Activated naive CD8-positive, alpha-beta T cell treated with anti-CD3 and anti-CD28 coated beads, Interleukin-2, amount 10 ng/mL, durations not matched to agents 7 days and 5 days (primary cell): ENCODE results near the gene THBS4. TPM values are rescaled to one million over a fixed set of nuclear protein-coding genes. Genes with fewer than 3 reads are reported as not detected.

Experiments
- ATAC-seq: fragments of 150-1000 bp; cut with Tn5 transposase; one replicate; pipeline ENCODE4 v1.10.0; 2021; ENCODE audit warnings: low read depth, moderate library complexity
- POLR2A ChIA-PET: fragments of 350-600 bp; sonication (Branson Sonifier 250); formaldehyde crosslinking; loops from one replicate; lab custom pipeline; 2021; ENCODE audit warnings: antibody characterized with exemption; lab: Charles Lee
- DNase-seq: peaks from one replicate; pipeline ENCODE4 v3.0.0; 2021
- H3K27ac Mint-ChIP-seq: one replicate; pipeline ENCODE4 v1.8.0; 2022; ENCODE audit warnings: mild to moderate bottlenecking, mixed read lengths
- H3K27me3 Mint-ChIP-seq: one replicate; pipeline ENCODE4 v1.8.0; 2022; ENCODE audit warnings: mild to moderate bottlenecking, moderate library complexity, mixed read lengths
- H3K36me3 Mint-ChIP-seq: one replicate; pipeline ENCODE4 v1.8.0; 2021; ENCODE audit warnings: mild to moderate bottlenecking, mixed read lengths
- H3K4me1 Mint-ChIP-seq: one replicate; pipeline ENCODE4 v1.8.0; 2021; ENCODE audit warnings: mixed read lengths
- H3K4me3 Mint-ChIP-seq: one replicate; pipeline ENCODE4 v1.8.0; 2022; ENCODE audit warnings: mild to moderate bottlenecking, moderate library complexity, mixed read lengths
- H3K9me3 Mint-ChIP-seq: one replicate; pipeline ENCODE4 v1.8.0; 2021; ENCODE audit warnings: mixed read lengths
- total RNA-seq, 2 experiments: library from RNA; stranded (reverse); gene quantifications; one replicate each; pipeline ENCODE4 v1.2.3, GENCODE V29; 2021

Gene THBS4
- total RNA-seq, 2 experiments from 2014 or later, result 0.47 to 0.57 TPM

GRCh38 chr5:80033513-80033912 lies 1.6 kb upstream of the THBS4 start:
- DNase-seq (no peak), ATAC-seq (peak; percentile 94)
- Mint-ChIP-seq H3K4me1 (peaks cover 17% of the 10 kb centered on the region), H3K36me3 (no peaks in the 10 kb centered on the region), H3K9me3 (no peaks in the 10 kb centered on the region), H3K27me3 (peaks cover 48% of the 10 kb centered on the region), H3K27ac (no peak overlapping the region), H3K4me3 (no peak overlapping the region)
- POLR2A ChIA-PET, result no interaction called here

- DNase-seq, result no peak
Measured at GRCh38 chr5:80034559-80034958, 589 bp upstream of the THBS4 start.

GRCh38 chr5:80035839-80036238 lies 691 bp downstream of the THBS4 start:
- H3K36me3 Mint-ChIP-seq, result no peaks in the 10 kb centered on the region
- H3K4me1 Mint-ChIP-seq, result peaks cover 16% of the 10 kb centered on the region
- no peaks in the 10 kb centered on the region for H3K9me3 Mint-ChIP-seq
- peaks cover 51% of the 10 kb centered on the region for H3K27me3 Mint-ChIP-seq
- no peak overlapping the region for H3K27ac Mint-ChIP-seq
- peak overlapping the region; percentile 41 for H3K4me3 Mint-ChIP-seq
- no peak for ATAC-seq
- DNase-seq, result no peak
- POLR2A ChIA-PET, result interaction anchor here (1.4 kb wide), 1 partner anchor 45 kb away, joined by 3 read pairs; the partner anchor contains the start of gene MTX3

More at GRCh38 chr5:80034559-80034958, 589 bp upstream of the THBS4 start:
- no peak overlapping the region for H3K27ac Mint-ChIP-seq
- H3K4me1 Mint-ChIP-seq, result peaks cover 17% of the 10 kb centered on the region
- H3K36me3 Mint-ChIP-seq, result no peaks in the 10 kb centered on the region
- ATAC-seq, result no peak
- no peaks in the 10 kb centered on the region for H3K9me3 Mint-ChIP-seq
- peak overlapping the region; percentile 67 for H3K4me3 Mint-ChIP-seq
- peaks cover 49% of the 10 kb centered on the region for H3K27me3 Mint-ChIP-seq
- POLR2A ChIA-PET, result no interaction called here

- Mint-ChIP-seq H3K36me3 (no peaks in the 10 kb centered on the region), H3K4me1 (peaks cover 8% of the 10 kb centered on the region), H3K4me3 (no peak overlapping the region), H3K27me3 (peaks cover 51% of the 10 kb centered on the region), H3K27ac (no peak overlapping the region), H3K9me3 (no peaks in the 10 kb centered on the region)
- DNase-seq, result no peak
- ATAC-seq, result no peak
- POLR2A ChIA-PET, result interaction anchor here (1.4 kb wide), 1 partner anchor 45 kb away, joined by 3 read pairs; the partner anchor contains the start of gene MTX3
Measured at GRCh38 chr5:80036615-80037014, 1.5 kb downstream of the THBS4 start.

- POLR2A ChIA-PET, result no interaction called here
- no peaks in the 10 kb centered on the region for H3K36me3 Mint-ChIP-seq
- peaks cover 51% of the 10 kb centered on the region for H3K27me3 Mint-ChIP-seq
- DNase-seq (no peak), ATAC-seq (no peak)
- no peaks in the 10 kb centered on the region for H3K9me3 Mint-ChIP-seq
- H3K27ac Mint-ChIP-seq, result no peak overlapping the region
- peaks cover 8% of the 10 kb centered on the region for H3K4me1 Mint-ChIP-seq
- no peak overlapping the region for H3K4me3 Mint-ChIP-seq
Measured at GRCh38 chr5:80037366-80037765, 2.2 kb downstream of the THBS4 start.

GRCh38 chr5:80039650-80040049 lies 4.5 kb downstream of the THBS4 start:
- peaks cover 2% of the 10 kb centered on the region for H3K4me1 Mint-ChIP-seq
- H3K36me3 Mint-ChIP-seq, result no peaks in the 10 kb centered on the region
- ATAC-seq (no peak), DNase-seq (no peak)
- H3K27me3 Mint-ChIP-seq, result peaks cover 39% of the 10 kb centered on the region
- no peaks in the 10 kb centered on the region for H3K9me3 Mint-ChIP-seq
- H3K27ac Mint-ChIP-seq, result no peak overlapping the region
- POLR2A ChIA-PET, result no interaction called here
- H3K4me3 Mint-ChIP-seq, result no peak overlapping the region

- ATAC-seq (no peak), DNase-seq (no peak)
- no peak overlapping the region for H3K4me3 Mint-ChIP-seq
- no peaks in the 10 kb centered on the region for H3K4me1 Mint-ChIP-seq
- no peak overlapping the region for H3K27ac Mint-ChIP-seq
- H3K27me3 Mint-ChIP-seq, result peaks cover 27% of the 10 kb centered on the region
- H3K36me3 Mint-ChIP-seq, result no peaks in the 10 kb centered on the region
- POLR2A ChIA-PET, result no interaction called here
- no peaks in the 10 kb centered on the region for H3K9me3 Mint-ChIP-seq
Measured at GRCh38 chr5:80041527-80041926, 6.4 kb downstream of the THBS4 start.

- Mint-ChIP-seq H3K27me3 (peaks cover 23% of the 10 kb centered on the region), H3K4me3 (no peak overlapping the region), H3K27ac (no peak overlapping the region), H3K4me1 (no peaks in the 10 kb centered on the region), H3K9me3 (no peaks in the 10 kb centered on the region), H3K36me3 (no peaks in the 10 kb centered on the region)
- POLR2A ChIA-PET, result no interaction called here
- ATAC-seq (no peak), DNase-seq (no peak)
Measured at GRCh38 chr5:80042330-80042729, 7.2 kb downstream of the THBS4 start.

- DNase-seq (no peak), ATAC-seq (no peak)
- no peaks in the 10 kb centered on the region for H3K4me1 Mint-ChIP-seq
- no peaks in the 10 kb centered on the region for H3K36me3 Mint-ChIP-seq
- H3K9me3 Mint-ChIP-seq, result no peaks in the 10 kb centered on the region
- no peak overlapping the region for H3K4me3 Mint-ChIP-seq
- POLR2A ChIA-PET, result no interaction called here
- no peak overlapping the region for H3K27ac Mint-ChIP-seq
- H3K27me3 Mint-ChIP-seq, result peaks cover 15% of the 10 kb centered on the region
Measured at GRCh38 chr5:80043187-80043586, 8.0 kb downstream of the THBS4 start.

GRCh38 chr5:80048084-80048780 lies 13.1 kb downstream of the THBS4 start:
- H3K27ac Mint-ChIP-seq, result no peak overlapping the region
- DNase-seq (no peak), ATAC-seq (no peak)
- POLR2A ChIA-PET, result no interaction called here
- H3K4me3 Mint-ChIP-seq, result no peak overlapping the region
- no peaks in the 10 kb centered on the region for H3K9me3 Mint-ChIP-seq
- no peaks in the 10 kb centered on the region for H3K36me3 Mint-ChIP-seq
- peaks cover 17% of the 10 kb centered on the region for H3K27me3 Mint-ChIP-seq
- H3K4me1 Mint-ChIP-seq, result no peaks in the 10 kb centered on the region

- Mint-ChIP-seq H3K9me3 (no peaks in the 10 kb centered on the region), H3K4me1 (no peaks in the 10 kb centered on the region), H3K27me3 (peaks cover 6% of the 10 kb centered on the region), H3K4me3 (no peak overlapping the region), H3K27ac (no peak overlapping the region), H3K36me3 (no peaks in the 10 kb centered on the region)
- ATAC-seq (no peak), DNase-seq (no peak)
- POLR2A ChIA-PET, result no interaction called here
Measured at GRCh38 chr5:80052464-80052863, 17.3 kb downstream of the THBS4 start.

GRCh38 chr5:80054682-80055081 lies 19.5 kb downstream of the THBS4 start:
- ATAC-seq (no peak), DNase-seq (no peak)
- Mint-ChIP-seq H3K9me3 (no peaks in the 10 kb centered on the region), H3K4me3 (no peak overlapping the region), H3K27me3 (peaks cover 5% of the 10 kb centered on the region), H3K4me1 (no peaks in the 10 kb centered on the region), H3K36me3 (no peaks in the 10 kb centered on the region), H3K27ac (no peak overlapping the region)
- POLR2A ChIA-PET, result interaction anchor here (0.6 kb wide), 1 partner anchor 455 kb away, joined by 3 read pairs; no protein-coding TSS in a partner anchor

- Mint-ChIP-seq H3K9me3 (no peaks in the 10 kb centered on the region), H3K4me3 (no peak overlapping the region), H3K4me1 (no peaks in the 10 kb centered on the region), H3K36me3 (no peaks in the 10 kb centered on the region), H3K27ac (no peak overlapping the region), H3K27me3 (peaks cover 1% of the 10 kb centered on the region)
- DNase-seq (no peak), ATAC-seq (no peak)
- POLR2A ChIA-PET, result no interaction called here
Measured at GRCh38 chr5:80055491-80056170, 20.5 kb downstream of the THBS4 start.

GRCh38 chr5:80057099-80057498 lies 22.0 kb downstream of the THBS4 start:
- Mint-ChIP-seq H3K4me3 (no peak overlapping the region), H3K27me3 (no peaks in the 10 kb centered on the region), H3K27ac (no peak overlapping the region), H3K4me1 (no peaks in the 10 kb centered on the region), H3K9me3 (no peaks in the 10 kb centered on the region), H3K36me3 (no peaks in the 10 kb centered on the region)
- ATAC-seq, result no peak
- no peak for DNase-seq
- POLR2A ChIA-PET, result no interaction called here
